HG03108 (cell line): ENCODE results near the gene ATP11C.
"Not testable (repeated sequence)": the region's sequence is repeated elsewhere in the genome, so short reads cannot be mapped to it uniquely, and the experiment has no call there.

ENCODE experiments used
- ATAC-seq: cut with Tn5 transposase; IDR thresholded peaks from one replicate; pipeline ENCODE4 v1.9.1; 2021; ENCODE audit warnings: moderate library complexity; ENCODE audit not compliant: unreplicated experiment

The ATP11C gene

DNA sequence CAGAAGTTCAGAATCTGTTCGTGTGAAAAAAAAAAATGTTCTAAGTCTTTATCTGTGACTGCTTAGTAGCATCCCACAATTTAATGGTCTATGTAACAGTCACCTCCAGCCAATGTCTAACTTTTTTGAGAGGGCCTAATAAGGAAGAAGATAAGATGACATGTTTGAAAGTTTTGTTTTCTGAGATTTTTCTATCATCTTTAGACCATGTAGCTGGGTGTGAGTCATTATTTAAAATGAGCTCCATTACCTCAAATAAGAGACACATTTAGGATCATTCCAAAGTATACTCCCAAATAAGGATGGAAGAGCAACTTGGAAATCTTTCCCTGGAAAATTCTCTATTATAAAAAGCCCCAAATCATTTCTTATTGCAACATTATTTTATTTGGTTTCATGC, 196.7 kb downstream of the ATP11C start:
- ATAC-seq = no peak

- no peak for ATAC-seq
Measured at GRCh38 chrX:139734996-139735395, 197.9 kb downstream of the ATP11C start.

- peak; percentile 88 for ATAC-seq
Measured at GRCh38 chrX:139725720-139726119, 207.1 kb downstream of the ATP11C start.

DNA sequence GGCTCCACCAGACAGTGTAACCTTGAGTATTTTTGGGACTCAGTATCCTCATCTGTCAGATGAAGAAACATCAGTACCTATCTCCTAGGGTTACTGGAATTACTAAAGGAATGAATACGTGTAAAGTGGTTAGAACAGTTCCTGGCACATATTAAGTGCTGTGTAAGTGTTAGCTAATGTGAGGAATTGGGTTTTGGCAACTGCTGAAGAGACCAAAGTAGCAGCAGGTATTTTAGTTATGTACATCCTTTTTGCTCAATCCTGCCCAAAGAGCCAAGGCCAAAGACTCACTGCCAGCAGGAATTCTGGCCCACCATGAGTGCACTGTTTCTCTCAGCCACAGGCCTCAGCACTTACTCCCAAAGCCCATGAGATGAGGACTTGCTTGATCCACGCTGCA, 208.2 kb downstream of the ATP11C start:
- ATAC-seq = no peak

- no peak for ATAC-seq
Measured at GRCh38 chrX:139720979-139721378, 211.9 kb downstream of the ATP11C start.

- ATAC-seq = no peak
Measured at GRCh38 chrX:139720136-139720535, 212.7 kb downstream of the ATP11C start.

GRCh38 chrX:139708067-139708466, 224.8 kb downstream of the ATP11C start, which contains the start of gene MCF2:
Gene MCF2, minus strand, starts transcription at chrX:139708167. Its CDS starts 56,423 bp downstream, at chrX:139651744.
- no peak for ATAC-seq

GRCh38 chrX:139702658-139703057, 230.2 kb downstream of the ATP11C start:
- ATAC-seq = no peak

DNA sequence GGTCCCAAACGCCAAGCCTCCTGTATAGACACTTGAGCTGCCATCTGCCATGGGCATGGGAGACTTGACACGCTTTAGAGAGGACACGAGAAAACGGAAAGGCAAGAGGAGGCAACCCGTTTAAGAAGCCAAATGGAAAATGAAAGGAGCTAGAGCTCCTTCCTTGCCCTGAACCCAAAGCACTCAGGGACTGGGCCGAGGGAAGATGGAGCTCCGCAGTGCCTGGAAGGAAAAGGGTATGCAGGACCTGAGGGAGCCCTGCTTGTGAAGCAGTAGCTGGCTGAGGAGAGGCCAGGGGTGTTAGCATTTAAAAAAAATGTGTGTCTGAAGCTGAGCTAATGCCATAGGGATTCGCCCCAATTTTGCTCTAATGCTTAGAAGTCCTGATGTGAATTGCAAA, 239.9 kb downstream of the ATP11C start:
- no peak for ATAC-seq

DNA sequence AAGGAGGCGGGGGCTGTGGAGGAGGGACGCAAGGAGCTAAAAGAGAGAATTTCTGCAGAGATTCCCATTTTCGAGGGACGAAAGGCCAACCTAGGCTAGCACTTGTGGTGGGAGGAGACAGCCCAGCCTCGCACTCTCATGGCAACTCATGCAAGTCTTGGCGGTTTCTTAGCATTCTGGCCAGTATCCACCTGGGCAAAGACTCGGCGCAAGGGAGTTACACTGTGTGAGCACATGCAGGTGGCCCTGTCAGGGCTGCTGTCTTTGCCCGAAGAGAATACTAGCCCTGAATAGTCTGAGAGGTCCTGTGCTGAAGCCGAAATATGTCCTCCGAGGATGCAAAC, 240.4 kb downstream of the ATP11C start:
- ATAC-seq = no peak

DNA sequence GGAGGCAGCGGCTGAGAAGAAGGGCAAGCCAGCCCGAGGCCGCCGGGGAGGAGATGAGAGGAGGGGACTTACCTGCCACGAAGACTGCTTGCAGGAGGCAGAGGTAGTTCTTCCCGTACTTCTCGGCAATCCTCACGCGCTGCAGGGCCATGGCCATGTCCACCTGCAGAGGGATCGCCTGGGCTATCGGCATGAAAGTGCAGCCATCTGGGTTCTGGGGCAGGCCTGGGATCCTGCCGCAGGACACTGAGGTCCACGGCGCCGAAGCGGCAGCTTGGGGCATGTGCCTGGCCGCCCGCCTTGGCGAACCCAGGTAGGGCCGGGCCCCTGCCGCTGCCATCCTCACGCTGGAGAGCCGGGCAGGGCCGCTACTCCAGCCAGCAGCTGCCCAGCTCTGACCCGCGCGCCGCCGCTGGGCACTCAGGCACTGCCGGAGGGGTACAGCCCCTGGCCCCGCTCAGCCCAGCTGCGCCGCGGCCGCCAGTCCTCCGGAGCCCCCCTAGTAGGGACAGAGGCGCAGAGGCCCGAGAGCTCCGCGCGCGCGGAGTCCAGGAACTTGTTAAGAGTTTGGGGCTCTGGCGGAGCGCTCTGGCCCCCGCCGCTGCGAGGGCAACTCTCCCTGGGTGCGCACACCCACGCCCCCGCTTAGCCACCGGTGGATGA, 240.9 kb downstream of the ATP11C start:
- ATAC-seq = no peak

- ATAC-seq = no peak
Measured at GRCh38 chrX:139691493-139691842, 241.4 kb downstream of the ATP11C start.

DNA sequence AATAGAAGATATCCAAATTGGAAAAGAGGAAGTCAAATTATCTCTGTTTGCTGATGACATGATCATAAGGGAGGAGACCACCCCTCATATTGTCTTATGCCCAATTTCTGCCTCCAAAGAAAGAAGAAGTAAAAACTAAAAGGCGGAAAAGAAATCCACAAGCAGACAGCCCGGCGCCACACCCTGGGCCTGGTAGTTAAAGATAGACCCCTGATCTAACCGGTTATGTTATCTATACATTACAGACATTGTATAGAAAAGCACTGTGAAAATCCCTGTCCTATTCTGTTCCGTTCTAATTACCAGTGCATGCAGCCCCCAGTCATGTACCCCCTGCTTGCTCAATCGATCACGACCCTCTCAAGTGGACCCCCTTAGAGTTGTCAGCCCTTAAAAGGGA, 247.7 kb downstream of the ATP11C start:
- ATAC-seq = not testable (repeated sequence)

DNA sequence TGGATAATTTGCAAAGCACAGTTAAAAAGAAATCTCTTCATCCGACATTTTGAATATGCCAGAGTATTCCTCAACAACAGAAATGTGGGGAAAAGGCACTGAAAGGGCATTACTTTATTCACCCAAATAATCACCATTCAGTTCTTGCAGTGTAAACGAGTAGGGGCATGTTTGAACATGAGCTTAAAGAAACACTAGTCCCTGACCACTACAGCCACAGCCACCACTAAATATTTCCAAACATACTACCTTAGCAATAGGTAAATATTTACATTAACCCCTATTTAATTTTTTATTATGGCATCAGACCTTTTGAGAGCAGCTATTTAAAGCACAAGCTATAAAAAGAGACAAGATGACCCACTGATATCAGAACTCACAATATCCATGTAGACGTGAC, 252.5 kb downstream of the ATP11C start:
- ATAC-seq = no peak
